ENCODE data around the gene DAPK1. TPM values are rescaled to one million over a fixed set of nuclear protein-coding genes. Genes with fewer than 3 reads are reported as not detected.

Gene DAPK1
- total and polyA plus RNA-seq, 10 of the 15 experiments (the other 5 are each of a cell fraction or from before 2014, with no cell fraction given) = 8.2 to 94.7 (median 51.6) TPM

- no peak overlapping the region for H2AFZ ChIP-seq (ENCODE audit: control insufficient read depth, low read depth, low read length)
- ChIA-PET POLR2A (interaction anchor here (1.1 to 1.3 kb wide), 2 partner anchors 11 to 20 kb away, joined by 4 read pairs; no protein-coding TSS in a partner anchor), CTCF (interaction anchor here (0.7 to 2.2 kb wide), 7 partner anchors 10 to 101 kb away, joined by 3 to 7 read pairs (median 3); no protein-coding TSS in a partner anchor), SMC1A (ENCODE audit: uncharacterized antibody, unreplicated experiment) (interaction anchor here (1.3 to 7.8 kb wide), 7 partner anchors 12 to 58 kb away, joined by 3 to 62 read pairs (median 30); no protein-coding TSS in a partner anchor), RAD21 (ENCODE audit: unreplicated experiment) (interaction anchor here (1.2 to 8.2 kb wide), 3 partner anchors 14 to 24 kb away, joined by 3 to 63 read pairs (median 4); no protein-coding TSS in a partner anchor)
- no peak for ATAC-seq
- peaks cover 51% of the 10 kb centered on the region for H3K4me1 ChIP-seq (ENCODE audit: control insufficient read depth, insufficient read depth, low read length)
- peaks cover 14% of the 10 kb centered on the region for H3K79me2 ChIP-seq (ENCODE audit: control insufficient read depth, insufficient read depth, low read length)
- FAIRE-seq = no peak
- no peak overlapping the region for H3K4me2 ChIP-seq (ENCODE audit: control insufficient read depth, insufficient read depth)
- intact Hi-C loops (cut with micrococcal nuclease; ENCODE audit: unreplicated experiment) = no loop called here
- 7% methylated on average over 7 of the region's 7 CpGs for WGBS (ENCODE audit: insufficient coverage, insufficient replicate concordance, low lambda C conversion rate, missing lambda C conversion rate)
- no peak overlapping the region for H3K4me3 ChIP-seq
- in situ Hi-C loops (cut with MboI) = loop anchor here (25.0 kb wide), 1 partner anchor 1756 kb away; the partner anchor contains the start of genes CKS2 and SECISBP2
- no peak for TF ChIP-seq NFXL1 (IDR thresholded peaks at IDR 0.05; ENCODE audit: borderline replicate concordance)
- TF ChIP-seq RUNX3 (IDR thresholded peaks at IDR 0.05; ENCODE audit: low read length) = no peak
- no peak for TF ChIP-seq TARDBP (IDR thresholded peaks at IDR 0.05; ENCODE audit: borderline replicate concordance)
- TF ChIP-seq ASH2L (IDR thresholded peaks at IDR 0.05; ENCODE audit: borderline replicate concordance, low read depth) = no peak
- peak; percentile 71 for TF ChIP-seq CREM (IDR thresholded peaks at IDR 0.05; ENCODE audit: low read depth)
- TF ChIP-seq SUZ12 (IDR thresholded peaks at IDR 0.05; ENCODE audit: unreplicated experiment) = no peak
- TF ChIP-seq ZNF24 (IDR thresholded peaks at IDR 0.05) = no peak
- TF ChIP-seq ATF2 (IDR thresholded peaks at IDR 0.05; ENCODE audit: low read length) = 0 out of 2 replicates have a peak, but pooled peaks have one; percentile 22
- no peak for TF ChIP-seq PKNOX1 (IDR thresholded peaks at IDR 0.05)
- 0 out of 2 replicates have a peak, but pooled peaks have one; percentile 29 for TF ChIP-seq MEF2A (IDR thresholded peaks at IDR 0.05; ENCODE audit: insufficient read depth, low read depth, low read length)
- no peak for TF ChIP-seq SUPT20H (IDR thresholded peaks at IDR 0.05; ENCODE audit: borderline replicate concordance, control insufficient read depth, low read depth, low read length)
- TF ChIP-seq BCLAF1 (IDR thresholded peaks at IDR 0.05) = no peak
- peak; percentile 22; the same call in 1 of the 2 replicates for TF ChIP-seq NFIC (IDR thresholded peaks at IDR 0.05; ENCODE audit: low read depth, low read length)
- TF ChIP-seq ETV6 (conservative IDR thresholded peaks at IDR 0.05 in 1 of 2, IDR thresholded peaks at IDR 0.05 in 1 of 2; ENCODE audit: borderline replicate concordance in 1 of 2, low read depth in 1 of 2) = 0 out of 4 replicates have a peak, but pooled peaks of 1 of the 2 experiments have one; percentile 47
- peak; percentile 72; the same call in 1 of the 2 replicates for TF ChIP-seq CREB1 (IDR thresholded peaks at IDR 0.05; ENCODE audit: low read depth)
- TF ChIP-seq TBL1XR1 (IDR thresholded peaks at IDR 0.05; ENCODE audit: low read depth, low read length) = no peak
- H3K9ac ChIP-seq (ENCODE audit: control insufficient read depth, insufficient read depth, low read length) = no peak overlapping the region
- no peaks in the 10 kb centered on the region for H3K9me3 ChIP-seq (replicated peaks; ENCODE audit: control insufficient read depth, insufficient read depth, low read length)
- no peaks in the 10 kb centered on the region for H3K27me3 ChIP-seq (replicated peaks in 1 of 2; ENCODE audit: control insufficient read depth in 2 of 2, insufficient read depth in 2 of 2, low read length in 1 of 2)
- H3K36me3 ChIP-seq (ENCODE audit: control insufficient read depth in 2 of 2, insufficient read depth in 2 of 2, low read length in 1 of 2) = peaks cover 0 to 4% of the 10 kb centered on the region in 2 experiments; a peak in 2 of 4 replicates
- no peak for DNase-seq (ENCODE audit: low read depth, low spot score)
- H3K27ac ChIP-seq (ENCODE audit: control insufficient read depth, insufficient read depth) = peak overlapping the region; percentile 65
- no peaks in the 10 kb centered on the region for H4K20me1 ChIP-seq (ENCODE audit: control insufficient read depth, insufficient read depth)
- TSS peak; percentile 14 for BruUV-seq (replicated peaks)
These were observed 58.4 kb downstream of the DAPK1 start for GRCh38 chr9:87556039-87556438.
